ENCODE data around the gene GADD45G.
A peak's percentile ranks its signal among the peaks of the same experiment; 100 is the strongest.

GADD45G gene

DNA sequence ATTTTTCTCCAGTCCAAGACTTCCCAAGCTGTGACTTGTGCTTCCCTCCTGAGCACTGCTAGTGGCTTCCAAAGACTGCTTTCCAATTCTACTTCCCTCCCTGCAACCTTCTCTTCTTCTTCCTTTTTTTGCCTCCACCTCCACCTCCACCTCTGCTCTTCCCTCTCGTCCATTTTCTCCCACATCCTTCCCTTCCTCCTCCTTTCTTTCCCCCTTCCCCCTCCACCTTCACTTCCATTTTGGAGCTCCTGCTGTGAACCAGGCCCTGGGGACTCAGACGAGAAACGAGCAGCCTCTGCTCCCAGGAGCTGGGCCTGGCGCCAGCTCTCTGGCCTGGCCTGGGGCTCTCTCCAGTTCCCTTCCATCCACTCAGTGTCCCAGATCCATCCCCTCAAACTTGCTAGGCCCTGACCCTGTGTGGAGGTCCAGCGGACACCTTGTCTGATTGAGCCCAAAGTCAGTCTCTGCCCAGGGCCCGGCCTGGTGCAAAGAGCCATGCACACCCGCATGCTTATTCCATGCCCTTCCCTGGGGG lies 5.6 kb downstream of the GADD45G start:
- DNase-seq, result no peak

DNA sequence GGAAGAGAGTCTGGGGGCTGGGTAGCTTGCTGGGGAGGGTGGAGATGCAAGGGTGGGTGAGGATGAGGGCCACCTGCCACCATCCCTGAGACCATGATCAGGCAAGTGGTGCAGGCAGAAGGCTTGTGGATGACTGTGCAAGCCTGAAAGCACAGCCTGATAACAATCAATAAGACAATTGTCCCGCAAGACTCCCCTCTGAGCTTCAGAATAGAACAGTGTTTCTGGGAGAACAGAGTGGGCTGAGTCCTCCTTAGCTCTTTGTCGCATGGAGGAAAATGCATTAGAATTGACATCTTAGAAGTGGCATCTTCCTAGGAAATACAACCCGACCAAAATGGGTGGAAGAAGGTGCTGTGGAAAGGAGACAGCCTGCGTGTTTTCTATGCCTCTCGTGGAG lies 6.6 kb downstream of the GADD45G start:
- no peak for DNase-seq

DNA sequence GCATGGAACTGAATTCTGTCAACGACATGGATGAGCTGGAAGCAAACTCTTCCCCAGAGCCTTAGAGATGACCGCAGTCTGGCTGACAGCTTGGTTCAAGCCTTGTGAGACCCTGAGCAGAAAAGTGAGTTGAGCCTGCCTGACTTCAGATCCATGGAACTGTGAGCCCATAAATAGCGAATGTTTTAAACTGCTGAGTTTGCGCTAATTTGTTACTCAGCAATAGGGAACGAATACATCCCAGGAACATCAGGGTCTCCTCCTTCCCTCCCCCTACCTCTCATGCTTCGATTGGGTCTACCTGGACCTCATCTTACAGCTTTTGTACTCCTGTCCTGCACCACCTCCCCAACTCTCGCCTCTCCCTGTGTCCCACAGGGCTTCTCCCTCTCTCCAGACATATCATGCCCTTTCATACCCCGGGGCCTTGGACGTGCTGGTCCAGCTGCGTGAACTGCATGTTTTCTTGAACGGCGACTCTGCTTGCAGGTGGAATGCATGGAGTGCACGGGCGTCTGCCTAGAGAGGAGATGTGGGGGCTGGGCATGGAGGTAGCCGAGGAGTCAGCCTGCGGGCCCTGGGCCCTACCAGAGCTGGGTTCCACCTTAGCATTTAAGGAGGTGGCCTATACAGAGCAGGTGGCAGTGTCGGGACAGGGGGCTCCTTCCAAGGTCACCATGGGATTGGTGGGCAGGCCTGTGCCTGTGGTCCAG lies 7.9 kb downstream of the GADD45G start:
- DNase-seq, result no peak

DNA sequence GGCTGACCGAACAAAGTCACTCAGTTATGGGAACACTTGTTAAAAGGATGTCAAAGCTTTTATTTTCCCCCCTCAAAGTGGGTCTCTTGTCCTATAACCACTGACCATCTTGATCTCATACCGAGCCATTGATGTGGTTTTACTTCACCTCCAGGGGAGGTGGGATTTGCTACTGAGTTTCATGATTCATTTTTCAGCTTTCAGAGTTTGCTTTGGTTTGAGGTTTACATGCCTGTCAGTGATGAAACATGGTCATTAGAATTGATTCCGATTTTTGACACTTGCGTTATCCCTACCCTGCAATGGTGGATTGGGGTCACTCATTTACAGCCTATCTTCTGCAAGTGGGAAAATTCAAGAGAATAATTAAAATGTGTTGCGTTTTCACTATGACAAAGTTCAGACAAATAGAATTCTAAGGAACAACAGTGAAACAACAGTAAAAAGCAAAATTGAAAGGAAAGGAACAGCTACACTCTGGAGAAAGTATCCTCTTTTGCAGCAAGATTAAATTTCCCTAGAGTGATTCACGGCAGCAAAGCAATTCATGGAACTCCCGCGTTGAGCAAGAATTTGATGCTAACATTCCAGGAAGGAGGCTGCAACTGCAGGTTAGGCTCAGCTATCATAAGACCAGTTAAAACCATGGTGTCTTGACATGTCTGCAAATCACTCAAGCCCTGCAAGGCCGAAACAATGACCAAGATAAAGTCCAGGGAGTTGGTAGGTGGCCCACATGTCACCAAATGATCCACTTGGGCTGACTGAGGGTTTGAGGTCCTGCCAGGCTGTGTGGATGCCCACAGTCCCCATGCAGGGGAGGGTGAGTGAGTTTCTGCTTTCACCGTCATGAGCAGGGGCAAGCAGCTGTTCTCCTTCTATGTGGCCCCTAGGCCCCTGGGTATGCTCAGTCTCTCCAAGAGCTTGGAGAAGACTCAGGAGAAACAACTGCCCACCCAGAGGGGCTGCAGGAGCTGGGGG lies 9.4 kb downstream of the GADD45G start:
- no peak for DNase-seq

DNA sequence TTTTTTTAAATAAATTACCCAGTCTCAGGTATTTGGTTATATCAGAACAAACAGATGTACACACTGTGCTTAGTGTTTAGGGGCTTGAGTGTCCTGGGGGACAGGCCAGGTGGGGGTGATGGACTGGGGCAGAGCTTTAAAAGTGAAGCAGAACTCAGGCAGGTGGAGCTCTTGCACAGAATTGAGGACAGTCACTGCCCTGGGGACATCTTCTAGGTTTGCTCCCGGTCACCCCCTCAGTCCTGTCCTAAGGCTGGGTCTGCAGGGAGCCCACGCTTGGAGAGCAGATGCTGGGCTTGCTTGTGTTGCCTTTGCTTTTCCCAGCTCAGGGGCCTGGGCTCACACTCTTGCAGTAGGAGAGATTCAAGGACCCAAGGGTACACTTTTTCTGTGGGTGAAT lies 10.8 kb downstream of the GADD45G start:
- DNase-seq, result no peak

DNA sequence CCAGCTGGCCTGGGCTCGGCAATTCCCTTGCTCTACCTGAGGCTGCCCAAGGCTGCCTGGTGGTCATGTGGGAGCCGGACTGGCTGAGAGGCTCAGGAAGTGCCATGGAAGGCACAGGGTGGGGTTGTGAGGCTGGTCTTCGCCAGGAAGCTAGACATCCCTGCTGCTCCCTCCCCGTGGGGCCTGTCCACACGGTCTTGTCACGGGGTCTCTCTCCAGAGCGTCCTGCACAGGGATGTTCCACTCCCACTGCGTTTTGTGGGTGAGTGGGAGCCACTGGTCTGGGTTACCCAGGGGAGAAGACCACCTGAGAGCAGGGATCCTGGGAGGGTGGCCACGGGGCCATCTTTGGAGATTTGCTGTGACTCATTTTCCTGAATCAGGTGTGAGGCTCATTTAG lies 11.6 kb downstream of the GADD45G start:
- DNase-seq, result no peak

DNA sequence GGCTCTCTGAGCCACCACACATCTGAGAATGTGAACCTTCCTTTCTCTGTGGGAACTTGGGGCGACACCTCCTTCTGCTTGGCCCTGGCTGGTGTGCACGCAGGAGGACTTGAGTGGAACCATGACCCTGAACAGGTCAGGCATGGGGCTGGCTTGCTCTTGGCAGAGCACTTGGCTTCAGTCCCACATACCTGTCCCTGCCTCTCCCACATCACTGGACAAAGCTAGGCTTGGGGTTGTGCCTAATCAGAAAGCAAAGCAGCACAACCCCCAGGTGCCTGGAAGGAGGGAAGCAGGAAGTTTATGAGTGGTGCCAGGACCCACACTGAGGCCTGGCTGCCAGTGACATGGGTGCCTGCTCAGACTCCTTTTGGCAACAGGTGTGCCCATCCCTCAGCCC lies 13.2 kb downstream of the GADD45G start:
- no peak for DNase-seq

DNA sequence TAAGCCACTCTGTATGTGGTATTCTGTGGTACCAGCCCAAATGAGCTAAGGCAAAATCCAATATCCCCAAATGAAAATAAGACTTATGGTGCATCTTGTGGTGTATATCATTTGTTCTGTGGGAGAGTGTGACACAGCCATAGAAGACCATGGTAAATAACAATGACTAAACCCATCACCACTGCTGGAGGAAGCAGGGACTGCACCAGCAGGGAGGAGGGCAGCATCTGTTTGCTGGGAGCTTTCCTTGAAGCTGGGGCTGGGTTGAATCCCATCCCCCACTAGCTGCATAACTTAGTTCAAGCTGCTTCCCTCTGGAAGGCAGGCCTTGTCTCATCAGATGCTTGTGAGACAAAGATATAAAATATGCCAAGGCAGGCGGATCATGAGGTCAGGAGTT lies 14.2 kb downstream of the GADD45G start:
- no peak for DNase-seq

DNA sequence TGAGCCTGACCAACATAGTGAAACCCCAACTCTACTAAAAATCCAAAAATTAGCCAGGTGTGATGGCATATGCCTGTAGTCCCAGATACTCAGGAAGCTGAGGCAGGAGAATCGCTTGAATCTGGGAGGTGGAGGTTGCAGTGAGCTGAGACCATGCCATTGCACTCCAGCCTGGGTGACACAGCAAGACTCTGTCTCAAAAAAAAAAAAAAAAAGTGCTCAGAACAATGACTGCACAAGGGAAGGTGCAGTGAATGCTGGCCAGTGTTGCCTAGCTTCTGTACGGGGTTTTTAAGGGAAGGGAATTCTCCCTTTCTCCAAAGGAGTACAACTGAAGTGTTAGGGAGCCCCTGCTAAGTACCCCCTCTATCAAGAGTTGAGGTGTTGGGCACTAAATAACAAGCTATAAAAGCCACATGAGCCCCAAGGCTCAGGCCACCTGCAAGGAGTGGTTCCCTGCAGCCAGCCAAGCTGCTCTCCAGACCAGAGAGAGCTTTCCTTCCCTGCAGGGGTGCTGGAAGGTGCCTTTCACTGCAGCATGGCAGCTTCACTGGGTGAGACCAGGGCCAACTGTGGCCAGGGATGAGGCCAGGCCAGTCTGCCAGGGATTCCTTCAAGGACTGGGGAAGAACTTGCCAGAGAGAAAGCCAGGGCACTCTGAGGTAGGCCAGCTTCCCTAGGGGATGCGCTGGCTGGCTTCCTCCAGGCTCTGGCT lies 14.8 kb downstream of the GADD45G start:
- peak; percentile 19 for DNase-seq

DNA sequence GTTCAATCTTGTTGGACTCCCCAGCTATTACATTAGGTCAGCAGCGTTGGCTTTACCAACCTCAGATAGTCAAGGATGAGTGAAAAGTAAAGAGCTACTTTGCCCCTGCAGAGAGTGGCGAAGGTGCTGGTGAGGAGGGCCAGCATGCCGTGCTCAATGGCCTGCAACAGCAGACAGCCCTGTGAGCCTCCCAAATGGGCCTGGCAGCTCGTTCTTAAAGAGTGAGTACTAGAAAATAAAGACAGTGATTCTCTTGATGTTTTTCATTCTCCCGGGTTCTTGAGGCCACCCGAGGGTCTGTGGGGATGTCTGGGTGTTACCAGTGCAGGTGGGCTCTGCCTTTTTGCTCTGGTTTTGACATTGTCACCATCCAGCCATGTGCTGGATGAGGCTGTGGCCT lies 16.2 kb downstream of the GADD45G start:
- peak; percentile 71 for DNase-seq

DNA sequence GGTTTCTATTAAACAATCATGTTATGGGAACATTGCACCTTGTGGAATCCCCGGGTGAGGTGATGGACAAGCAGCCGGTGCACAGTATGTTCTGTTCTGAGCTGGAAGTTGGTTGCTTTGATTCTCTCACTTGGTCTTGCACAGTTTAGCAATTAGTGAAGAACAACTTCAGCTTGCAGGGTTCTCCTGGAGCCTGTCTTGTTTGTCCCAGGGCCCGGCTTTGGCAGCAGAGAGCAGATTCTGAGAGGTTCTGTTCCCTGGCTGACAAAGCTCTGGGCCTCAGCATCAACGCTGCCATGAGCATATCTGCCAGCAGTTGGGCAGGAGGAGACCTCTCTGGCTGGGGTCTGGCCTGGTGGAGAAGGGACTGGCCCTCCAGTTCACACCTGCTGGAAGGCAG lies 16.9 kb downstream of the GADD45G start:
- no peak for DNase-seq

DNA sequence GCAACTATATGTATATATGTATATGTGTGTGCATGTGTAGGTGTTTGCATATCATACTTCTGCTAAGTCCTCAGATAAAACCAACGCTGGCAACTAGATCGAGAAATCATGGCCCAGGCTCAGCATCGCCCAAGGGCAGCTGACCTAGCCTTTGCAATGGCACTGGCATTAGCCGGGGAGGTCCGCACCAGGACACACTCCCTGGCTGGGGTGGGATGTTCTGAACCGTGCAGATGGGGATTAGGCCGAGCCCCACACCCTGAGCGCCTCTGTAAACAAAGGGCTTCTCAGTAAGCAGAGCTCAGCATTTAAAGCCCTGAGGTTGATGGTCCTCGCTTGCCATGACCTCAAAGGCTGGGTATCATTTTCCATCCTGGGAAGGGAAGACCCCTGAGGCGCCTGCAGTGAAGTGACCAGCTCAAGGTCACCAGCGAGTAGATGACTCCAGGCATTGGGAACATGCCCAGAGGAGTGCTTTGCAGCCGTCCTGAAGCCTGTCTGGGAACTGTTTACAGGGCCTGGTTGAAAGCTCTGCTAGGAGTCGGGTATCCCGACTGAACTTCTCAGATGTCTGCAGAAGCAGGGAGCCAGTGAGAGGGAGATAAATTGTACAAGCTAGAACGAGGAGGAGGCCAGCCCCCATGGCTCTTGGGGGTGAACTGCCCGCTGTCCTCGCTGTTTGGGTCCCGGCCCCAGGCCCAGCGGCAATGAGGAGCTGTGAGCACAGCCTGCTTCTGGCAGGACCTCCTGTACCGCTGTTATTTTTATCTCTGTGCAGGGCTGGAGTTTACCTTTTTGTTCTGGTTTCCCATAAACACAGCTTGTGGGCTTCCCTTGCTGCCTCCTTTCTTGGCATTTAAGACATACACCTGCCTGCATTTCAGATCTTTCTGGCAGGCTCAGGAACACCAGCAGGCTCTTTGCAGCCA lies 18.4 kb downstream of the GADD45G start:
- no peak for DNase-seq

DNA sequence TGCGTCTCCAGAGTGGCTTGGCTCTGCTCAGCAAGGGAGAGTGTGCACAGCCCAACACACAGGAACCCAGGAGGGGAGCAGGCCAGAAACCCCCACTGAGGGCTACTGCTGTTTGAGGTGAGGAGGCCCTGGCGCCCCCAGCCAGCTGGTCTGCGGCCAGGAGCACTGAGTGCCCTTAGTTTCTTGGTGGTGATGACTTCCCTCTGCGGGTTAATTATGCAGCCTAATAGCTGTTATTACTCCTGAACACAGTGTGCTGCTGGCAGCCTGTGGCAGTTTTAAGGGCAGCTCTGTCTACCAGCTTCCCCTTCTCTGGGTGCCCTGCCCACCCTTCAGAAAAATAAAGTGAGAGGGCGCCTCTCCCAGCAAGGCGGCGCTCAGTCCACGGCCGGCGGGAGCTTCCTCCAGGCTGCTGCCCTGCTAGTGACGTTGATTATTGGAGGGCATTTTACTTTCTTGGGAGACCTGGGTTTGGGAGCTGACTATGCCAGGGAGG lies 19.2 kb downstream of the GADD45G start:
- peak; percentile 74 for DNase-seq

DNA sequence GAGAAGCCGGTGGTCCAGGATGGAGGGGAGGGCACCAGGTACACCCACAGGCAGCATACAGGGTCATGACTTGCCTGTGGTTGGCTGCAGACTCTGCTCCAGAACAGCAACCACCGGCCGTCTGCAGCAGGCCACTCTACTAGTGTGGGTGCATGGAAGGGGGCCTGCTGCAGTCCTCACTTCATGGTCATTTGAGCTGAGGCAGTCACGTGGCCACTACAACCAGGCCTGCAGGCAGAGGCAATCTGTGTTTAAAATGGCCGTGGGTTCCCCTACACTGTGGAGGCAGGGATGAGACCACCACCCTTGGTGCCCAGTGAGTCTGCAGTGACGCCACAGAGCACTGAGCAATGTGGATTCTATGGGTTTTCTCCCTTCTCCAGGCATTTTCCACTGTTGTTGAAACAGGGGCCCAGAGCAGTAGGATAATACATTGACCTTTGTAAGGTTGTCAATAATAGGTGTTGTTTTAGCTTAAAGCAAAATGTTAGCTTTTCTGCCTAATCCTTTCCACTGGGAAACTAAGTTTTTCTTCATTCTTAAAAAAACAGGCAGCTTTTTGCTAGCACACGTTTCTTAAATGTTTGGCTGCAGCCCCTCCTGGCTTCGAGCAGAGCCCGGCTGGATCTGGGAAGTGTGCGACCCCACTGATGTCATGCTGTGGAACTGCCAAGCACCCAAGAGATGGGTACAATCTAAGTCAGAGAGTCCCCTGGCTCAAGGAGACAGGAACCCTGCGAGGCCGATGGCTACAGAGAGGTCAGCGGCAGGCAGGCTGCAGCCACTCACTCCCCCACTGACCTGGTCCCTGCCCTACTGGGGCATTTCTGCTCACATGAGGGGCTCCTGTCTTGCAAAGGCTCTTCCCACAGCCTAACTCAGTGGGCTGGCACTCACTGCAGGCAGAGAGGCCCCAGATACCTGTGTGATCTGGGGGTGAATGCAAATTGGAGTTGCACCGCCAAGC lies 21.2 kb downstream of the GADD45G start:
- DNase-seq, result no peak

DNA sequence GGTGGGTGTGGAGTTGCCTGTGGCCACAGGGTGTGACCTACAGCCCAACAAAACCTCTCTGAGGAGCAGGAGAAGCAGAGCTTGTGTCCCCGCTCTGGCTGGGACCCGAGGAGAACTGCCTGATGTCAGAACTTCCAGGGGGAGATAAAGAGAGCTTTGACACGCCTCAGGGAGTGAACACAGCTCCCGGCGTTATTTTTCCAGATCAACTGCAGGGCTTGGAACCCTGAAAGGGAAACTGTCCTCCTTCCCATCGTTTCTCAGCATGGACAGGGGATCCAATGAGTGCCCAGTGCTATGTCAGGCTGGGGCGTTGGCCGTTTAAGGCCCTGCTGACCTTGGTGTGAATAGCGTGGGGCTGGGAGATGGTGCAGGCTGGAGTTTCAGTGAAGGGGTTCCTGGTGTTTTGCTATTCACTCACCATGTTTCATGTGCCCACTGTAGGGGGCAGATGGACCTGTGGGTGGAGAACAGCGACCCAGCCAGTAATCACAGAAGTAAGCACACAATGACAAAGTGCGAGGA lies 22.0 kb downstream of the GADD45G start:
- DNase-seq, result no peak

DNA sequence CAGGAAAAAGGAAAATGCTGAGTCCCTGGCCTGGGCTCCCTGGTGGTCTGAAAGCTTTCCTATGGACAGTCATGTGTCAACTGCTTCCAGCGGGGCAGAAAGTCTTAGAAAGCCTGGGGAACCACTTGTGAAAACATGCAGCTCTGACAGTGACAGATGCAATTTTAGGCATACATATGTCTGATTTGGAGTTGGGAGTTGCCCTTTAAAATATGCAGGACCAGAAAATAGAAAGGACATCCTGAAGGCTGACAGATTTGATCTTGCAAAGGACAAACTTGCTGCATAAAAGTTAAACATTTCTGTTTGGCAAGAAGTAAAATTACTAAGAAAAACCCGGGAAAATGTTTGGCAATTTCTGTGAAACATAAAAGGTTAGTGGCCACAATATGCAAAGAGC lies 23.8 kb downstream of the GADD45G start:
- DNase-seq, result no peak

DNA sequence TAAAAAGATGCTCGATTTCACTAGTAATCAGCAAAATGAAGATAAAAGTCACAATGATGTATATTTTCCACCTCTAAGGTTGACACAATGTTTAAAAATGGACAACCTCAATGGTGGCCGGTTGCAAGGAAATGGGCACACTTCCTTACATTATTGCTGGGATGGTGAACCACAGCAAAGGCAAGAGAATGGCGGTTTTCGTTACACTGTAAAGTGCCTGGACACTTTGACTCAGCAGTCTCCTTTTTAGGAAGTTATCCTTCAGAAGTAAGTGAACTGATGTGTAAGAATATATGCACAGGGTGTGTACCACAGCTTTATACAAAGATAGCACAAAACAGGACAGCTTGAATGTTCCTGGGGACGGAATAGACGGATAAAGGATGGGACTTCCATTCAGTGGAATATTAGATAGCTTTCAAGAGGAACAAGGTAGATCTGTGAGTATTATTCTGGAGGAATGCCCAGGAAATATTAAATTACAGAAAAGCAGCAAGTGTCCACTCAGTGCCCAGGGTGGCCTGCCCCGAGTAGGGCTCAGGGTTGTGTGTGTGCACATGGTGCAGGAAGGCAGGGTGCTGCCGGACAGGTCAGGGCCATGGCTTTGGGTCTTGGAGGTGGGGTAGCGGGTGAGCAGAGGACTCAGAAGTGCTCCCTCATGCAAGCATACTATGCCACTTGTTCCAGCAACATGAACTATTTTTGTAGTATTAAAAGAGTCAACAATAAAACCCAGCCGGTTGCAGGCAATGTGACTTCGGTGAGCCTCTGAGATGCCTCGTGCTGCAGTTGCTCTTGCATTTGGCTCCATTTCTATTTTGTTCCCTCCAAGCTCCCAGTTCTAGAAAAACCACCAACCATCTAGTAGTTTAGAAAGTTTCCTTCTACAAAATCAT lies 24.5 kb downstream of the GADD45G start:
- DNase-seq, result no peak

DNA sequence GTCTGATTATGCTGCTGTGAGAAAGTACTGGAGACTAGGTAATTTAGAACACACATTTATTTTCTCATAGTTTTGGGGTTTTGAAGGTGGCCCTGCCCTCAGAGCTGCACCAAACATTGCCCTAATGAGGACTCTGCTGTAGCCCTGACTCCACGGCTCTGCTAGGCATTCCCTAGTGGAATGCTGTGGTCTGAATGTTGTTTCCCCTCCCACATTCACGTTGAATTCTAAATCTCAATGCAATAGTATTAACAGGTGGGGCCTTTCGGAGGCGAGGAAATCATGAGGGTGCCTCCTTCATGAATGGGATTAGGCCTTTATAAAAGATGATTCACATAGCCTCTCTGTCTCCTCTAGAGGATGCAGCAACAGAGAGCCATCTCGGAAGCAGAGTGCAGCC lies 25.7 kb downstream of the GADD45G start:
- no peak for DNase-seq

DNA sequence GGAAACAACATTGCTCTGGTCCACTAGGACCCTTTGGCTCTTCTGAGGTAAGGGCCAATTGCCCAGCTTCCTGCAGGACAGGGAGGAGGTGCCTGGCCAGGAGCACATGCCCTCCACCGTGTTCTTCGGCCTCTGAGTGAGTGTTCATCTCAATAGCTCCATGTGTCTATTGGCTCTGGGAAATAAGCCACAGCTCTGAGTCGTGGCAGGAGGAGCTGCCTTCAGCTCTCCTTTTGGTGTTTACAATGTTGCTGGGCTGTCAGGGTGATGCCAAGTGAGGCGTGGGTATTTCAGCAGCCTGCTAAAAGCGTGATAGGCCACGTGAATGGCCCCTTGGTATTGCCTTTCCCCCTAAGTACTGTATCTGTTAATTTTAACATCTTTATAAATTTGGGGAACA lies 26.6 kb downstream of the GADD45G start:
- no peak for DNase-seq

Data from DMS79 treated with DMSO at 0.1 percent for 48 hours (cell line).